NCI-H69 (cell line): ENCODE data around the gene RSPH1.

Source experiments
- DNase-seq: peaks from one replicate; lab custom pipeline; 2025; lab: John Stamatoyannopoulos, UW

The RSPH1 gene

GRCh38 chr21:42445311-42445710 lies 50.7 kb downstream of the RSPH1 start:
- DNase-seq, result no peak

GRCh38 chr21:42444745-42445059 lies 51.3 kb downstream of the RSPH1 start:
- no peak for DNase-seq

- DNase-seq, result no peak
Observed at GRCh38 chr21:42443876-42444744, 51.9 kb downstream of the RSPH1 start.

GRCh38 chr21:42443181-42443785 lies 52.7 kb downstream of the RSPH1 start:
- DNase-seq, result no peak

DNA sequence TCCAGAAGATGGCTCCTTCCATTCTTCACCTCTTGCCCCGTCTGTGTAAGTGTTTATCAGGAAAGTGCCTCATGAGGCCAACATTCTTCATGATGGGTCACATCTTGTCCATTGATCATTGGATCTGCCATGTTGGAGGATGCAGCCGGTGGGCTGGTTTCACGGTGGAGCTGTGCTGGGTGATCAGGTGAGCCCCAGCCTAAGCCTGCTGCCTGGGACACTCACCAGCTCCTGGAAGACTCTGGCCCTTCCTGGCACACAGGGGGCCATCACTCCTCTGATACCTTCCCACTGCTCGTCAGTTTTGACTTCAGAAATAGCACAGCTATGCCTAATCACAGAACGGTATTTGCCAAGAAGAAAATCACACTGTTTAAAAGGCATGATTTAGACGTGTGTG lies 54.1 kb downstream of the RSPH1 start:
- DNase-seq, result no peak

DNA sequence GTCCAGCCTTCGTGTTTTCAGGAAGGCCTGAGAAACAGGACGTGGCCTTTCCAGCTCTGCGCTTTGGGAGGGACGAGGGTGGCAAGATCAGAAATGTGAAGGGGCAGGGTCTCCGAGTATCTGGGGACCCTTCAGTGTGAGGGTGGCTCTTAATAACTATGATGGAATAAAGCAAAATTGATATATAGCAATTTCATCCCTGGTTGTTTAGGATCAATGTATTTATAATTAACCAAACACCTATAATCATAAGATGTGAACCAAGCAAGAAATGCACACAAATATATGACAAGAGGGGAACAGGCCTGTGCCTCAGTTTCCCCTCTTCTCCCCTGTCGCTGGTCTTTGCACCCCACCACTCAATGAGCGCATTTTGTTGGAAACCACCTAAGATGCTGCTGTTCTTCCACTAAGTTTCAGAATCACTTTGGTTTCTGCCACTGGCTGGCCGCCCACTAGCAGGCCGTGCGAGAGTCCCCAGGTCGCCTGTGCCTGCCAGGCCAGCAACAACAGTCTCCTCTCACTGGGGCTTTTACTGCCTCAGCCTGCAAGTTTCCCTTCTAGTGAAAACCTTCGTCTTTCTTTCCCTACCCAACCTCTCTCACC lies 55.7 kb downstream of the RSPH1 start:
- no peak for DNase-seq

- DNase-seq, result no peak
Observed at GRCh38 chr21:42439284-42440186, 56.5 kb downstream of the RSPH1 start.

DNA sequence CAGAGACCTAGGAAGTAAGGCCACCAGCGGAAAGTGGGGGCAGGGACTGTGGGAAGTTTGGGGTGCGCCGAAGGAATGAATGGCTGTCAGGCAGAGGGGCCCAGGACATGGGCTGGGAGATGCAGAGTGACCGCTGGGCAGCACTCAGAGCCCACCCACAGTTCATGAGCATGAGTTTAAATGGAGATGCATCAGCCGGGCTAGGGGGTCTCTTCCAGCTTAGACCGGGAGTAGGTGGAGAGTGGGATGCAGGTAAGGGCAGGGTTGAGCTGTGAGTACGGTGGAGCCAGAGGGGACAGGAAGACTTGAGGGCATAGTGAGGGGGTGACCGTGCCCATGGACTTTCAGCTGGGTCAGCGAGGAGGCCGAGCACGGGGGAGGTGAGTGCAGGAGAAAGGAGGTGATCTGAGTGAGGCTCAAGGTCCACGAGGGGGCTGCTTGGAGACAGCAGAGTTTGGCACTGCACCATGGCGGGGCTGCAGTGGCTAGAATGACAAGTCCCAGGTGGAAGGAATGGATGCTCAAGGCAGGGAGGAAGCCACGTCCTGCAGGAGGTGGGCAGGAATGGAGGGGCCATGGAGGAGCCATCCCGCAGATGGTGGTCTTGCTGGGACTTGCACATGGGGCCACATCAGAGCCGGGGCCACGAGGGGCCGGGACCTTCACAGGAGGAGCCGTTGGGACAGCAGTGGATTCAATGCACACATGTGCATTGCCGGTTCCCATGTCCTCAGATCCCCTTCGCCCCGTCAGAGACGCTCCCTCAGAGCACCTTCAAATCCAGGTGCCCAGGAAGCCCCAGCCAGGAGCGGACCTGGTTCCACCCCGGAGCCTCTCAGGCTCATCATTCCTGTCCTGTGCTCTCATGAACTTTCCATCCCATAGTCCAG lies 57.5 kb downstream of the RSPH1 start:
- DNase-seq, result no peak

DNA sequence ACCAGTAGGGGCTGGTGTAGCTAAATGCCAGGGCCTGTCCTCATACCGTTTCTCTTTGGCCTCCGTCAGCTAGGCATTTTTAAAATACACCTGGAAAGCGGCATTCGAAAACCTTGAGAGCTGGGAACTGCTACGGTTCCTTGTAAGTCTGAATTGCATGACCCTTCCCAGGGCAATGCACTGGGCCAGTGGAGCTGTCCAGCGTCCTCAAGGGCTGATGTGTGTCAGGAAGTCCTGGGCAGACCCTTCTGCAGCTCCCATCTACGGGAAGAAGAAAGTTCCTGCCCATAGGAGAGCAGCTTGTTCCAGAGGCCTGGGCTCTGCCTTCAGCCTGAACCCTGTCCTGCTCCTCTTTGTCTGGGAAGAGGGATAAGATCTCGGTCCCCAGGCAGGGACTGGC lies 58.2 kb downstream of the RSPH1 start:
- DNase-seq, result no peak

GRCh38 chr21:42436914-42437313 lies 59.1 kb downstream of the RSPH1 start:
- DNase-seq, result no peak

- DNase-seq, result no peak
Observed at GRCh38 chr21:42435833-42436232, 60.2 kb downstream of the RSPH1 start.

GRCh38 chr21:42435401-42435800 lies 60.6 kb downstream of the RSPH1 start:
- DNase-seq, result no peak

DNA sequence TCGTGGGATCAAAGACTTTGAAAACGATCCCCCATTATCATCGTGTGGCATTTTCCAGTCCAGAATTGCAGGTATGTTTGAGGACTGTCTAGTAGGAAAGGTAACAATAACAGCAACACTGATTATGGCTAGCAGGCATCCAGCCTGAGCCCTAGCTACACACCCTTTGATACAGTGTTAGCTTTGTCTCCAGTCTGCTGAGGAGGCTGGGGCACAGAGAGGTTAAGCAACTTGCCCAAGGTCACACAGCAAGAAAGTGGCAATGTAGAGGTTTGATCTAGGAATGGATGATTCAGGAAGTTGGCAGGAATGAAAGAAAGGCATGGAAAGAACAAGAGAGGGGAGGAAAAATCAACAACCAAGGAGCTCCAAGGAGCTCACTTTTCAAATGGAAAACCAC lies 61.1 kb downstream of the RSPH1 start:
- no peak for DNase-seq

DNA sequence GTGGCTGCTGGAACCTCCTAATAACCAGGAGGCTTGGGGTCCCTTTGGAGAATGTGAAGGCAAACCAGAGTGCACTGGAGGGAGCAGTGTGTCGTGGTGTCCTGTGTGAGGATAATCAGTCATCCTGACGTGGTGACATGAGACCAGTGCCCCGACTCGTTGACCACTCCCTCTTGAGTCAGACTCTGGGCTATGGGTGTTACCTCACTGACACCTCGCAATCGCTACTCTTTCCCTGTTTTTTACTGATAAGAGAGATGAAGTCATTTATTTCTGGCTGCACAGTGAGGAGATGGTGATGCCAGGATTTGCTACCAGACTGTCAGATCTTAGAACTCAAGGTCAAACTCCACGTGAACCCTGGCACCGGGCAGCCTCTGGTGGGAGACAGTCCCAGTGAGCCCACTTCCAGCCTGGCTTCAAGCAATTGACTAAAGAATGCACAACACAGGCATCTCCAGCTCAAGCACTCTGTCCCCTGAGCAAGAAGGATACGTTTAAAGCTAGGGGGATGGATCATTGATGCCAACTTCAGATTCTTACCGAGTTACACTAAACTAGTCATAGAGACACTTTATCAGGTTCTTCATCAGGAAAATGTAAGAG lies 62.0 kb downstream of the RSPH1 start:
- no peak for DNase-seq

DNA sequence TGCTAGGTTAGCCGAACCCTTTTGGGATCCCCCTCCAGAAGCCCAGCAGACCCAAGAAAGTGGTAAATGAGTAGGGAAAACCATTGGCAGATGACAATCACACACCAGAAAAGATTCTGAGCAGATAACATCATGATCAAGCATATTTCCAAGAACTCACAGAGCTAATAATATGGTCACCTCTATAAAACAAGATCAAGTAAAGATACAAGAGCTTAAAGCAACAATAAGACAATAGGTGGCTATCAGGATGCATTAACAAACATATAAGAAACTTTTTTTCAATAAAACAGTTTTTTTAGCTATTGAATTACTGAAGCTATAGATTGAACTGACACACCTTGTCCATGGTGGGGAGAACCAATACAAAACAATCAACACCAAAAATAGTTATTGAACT lies 63.3 kb downstream of the RSPH1 start:
- DNase-seq, result no peak

GRCh38 chr21:42431196-42431595 lies 64.8 kb downstream of the RSPH1 start:
- no peak for DNase-seq

DNA sequence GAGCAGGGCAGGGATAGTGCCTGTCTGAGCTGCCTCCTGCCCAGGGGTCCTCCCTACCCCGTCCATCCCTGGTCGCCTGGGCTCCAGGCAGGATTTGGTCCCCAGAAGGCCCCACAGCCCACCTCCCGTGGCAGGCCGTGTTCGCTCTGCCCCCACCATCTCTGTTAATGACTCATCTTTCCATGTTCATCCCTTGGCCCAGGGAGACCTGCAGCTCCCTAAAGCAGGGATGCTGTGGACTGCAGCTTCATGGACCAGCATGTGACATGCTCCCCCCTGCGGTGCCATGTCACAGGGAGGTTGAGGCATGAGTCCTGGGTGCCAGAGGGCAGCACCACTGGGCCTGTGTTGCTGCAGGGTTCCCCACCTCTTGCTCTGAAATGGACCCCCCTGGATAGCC lies 65.5 kb downstream of the RSPH1 start:
- DNase-seq, result no peak

GRCh38 chr21:42429856-42430255 lies 66.2 kb downstream of the RSPH1 start:
- DNase-seq, result no peak

- no peak for DNase-seq
Observed at GRCh38 chr21:42429021-42429420, 67.0 kb downstream of the RSPH1 start.

DNA sequence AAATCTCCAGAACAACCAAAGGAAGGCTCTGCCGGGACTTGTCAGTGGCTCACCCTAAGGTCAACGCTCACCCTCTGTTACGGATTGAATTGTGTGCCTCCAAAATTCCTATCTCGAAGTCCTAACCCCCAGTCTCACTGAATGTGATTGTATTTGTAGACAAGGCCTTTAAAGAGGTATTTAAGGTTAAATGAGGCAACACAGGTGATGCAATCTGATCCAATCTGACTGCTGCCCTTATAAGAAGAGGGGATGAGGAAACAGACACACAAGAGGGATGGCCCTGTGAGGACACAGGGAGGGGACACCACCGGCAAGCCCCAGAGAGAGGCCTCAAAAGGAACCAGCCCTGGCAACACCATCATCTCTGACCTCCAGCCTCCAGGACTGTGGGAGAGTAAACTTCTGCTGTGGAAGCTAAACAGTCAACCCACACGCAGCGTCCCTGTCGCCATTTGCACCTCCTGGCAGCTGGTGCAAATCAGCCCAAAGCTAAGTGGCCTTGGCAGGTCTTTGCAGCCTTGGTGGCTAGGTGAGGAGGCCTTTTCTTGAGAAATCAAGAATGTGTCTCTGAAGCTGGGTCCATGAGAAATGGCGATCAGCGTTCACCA lies 68.1 kb downstream of the RSPH1 start:
- DNase-seq, result no peak
